ENCODE data around the gene SSBP3. TPM values are rescaled to one million over a fixed set of nuclear protein-coding genes. Genes with fewer than 3 reads are reported as not detected.

Gene SSBP3
- total and polyA plus RNA-seq, 2 of the 13 experiments (the other 11 are each of a cell fraction or from before 2014, with no cell fraction given): 8.5 to 17.6 TPM

- TF ChIP-seq ZBTB40 (IDR thresholded peaks at IDR 0.05) (no peak), ZBTB40 (CRISPR knock-in tag; IDR thresholded peaks at IDR 0.05) (no peak), FOSL1 (CRISPR knock-in tag; IDR thresholded peaks at IDR 0.05; ENCODE audit: borderline replicate concordance) (no peak), RAD21 (CRISPR knock-in tag; IDR thresholded peaks at IDR 0.05) (no peak), ZNF318 (CRISPR knock-in tag; IDR thresholded peaks at IDR 0.05) (no peak), ZNF776 (CRISPR knock-in tag; IDR thresholded peaks at IDR 0.05) (no peak), CHD4 (IDR thresholded peaks at IDR 0.05; ENCODE audit: borderline replicate concordance, low read length) (no peak), PRDM10 (CRISPR knock-in tag; IDR thresholded peaks at IDR 0.05; ENCODE audit: low read depth) (no peak), ZNF556 (CRISPR knock-in tag; IDR thresholded peaks at IDR 0.05; ENCODE audit: borderline replicate concordance) (no peak)
Observed at GRCh38 chr1:54402896-54403295, 3.3 kb downstream of the SSBP3 start (continued).
